ENCODE results near the gene THRAP3. TPM values are rescaled to one million over a fixed set of nuclear protein-coding genes. Genes with fewer than 3 reads are reported as not detected.

Gene THRAP3
- total and polyA plus RNA-seq, 8 donors = 22.2 to 97.9 (median 33.6) TPM

- H3K36me3 ChIP-seq = peaks cover 0 to 26% (median 18%) of the 10 kb centered on the region in 4 donors
- no peak for DNase-seq
- 24 to 37% (median 26%) methylated on average over 2 of the region's 2 CpGs for WGBS, 5 donors
- no peak overlapping the region for H3K4me3 ChIP-seq
- H3K27me3 ChIP-seq = no peaks in the 10 kb centered on the region
- peaks cover 11 to 80% (median 52%) of the 10 kb centered on the region in 4 donors for H3K4me1 ChIP-seq
- intact Hi-C loops (cut with DNase I; ENCODE audit: low total_unique reads) = no loop called here
- H3K9me3 ChIP-seq = no peaks in the 10 kb centered on the region
- H3K27ac ChIP-seq = peak overlapping the region in 1 of 5 donors; percentile 55
- no peak for TF ChIP-seq EP300 (IDR thresholded peaks at IDR 0.05)
- TF ChIP-seq, protein P1, sequence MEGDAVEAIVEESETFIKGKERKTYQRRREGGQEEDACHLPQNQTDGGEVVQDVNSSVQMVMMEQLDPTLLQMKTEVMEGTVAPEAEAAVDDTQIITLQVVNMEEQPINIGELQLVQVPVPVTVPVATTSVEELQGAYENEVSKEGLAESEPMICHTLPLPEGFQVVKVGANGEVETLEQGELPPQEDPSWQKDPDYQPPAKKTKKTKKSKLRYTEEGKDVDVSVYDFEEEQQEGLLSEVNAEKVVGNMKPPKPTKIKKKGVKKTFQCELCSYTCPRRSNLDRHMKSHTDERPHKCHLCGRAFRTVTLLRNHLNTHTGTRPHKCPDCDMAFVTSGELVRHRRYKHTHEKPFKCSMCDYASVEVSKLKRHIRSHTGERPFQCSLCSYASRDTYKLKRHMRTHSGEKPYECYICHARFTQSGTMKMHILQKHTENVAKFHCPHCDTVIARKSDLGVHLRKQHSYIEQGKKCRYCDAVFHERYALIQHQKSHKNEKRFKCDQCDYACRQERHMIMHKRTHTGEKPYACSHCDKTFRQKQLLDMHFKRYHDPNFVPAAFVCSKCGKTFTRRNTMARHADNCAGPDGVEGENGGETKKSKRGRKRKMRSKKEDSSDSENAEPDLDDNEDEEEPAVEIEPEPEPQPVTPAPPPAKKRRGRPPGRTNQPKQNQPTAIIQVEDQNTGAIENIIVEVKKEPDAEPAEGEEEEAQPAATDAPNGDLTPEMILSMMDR (IDR thresholded peaks at IDR 0.05) = no peak
- TF ChIP-seq POLR2A (IDR thresholded peaks at IDR 0.05) = no peak
- no peak for TF ChIP-seq POLR2AphosphoS5 (IDR thresholded peaks at IDR 0.05)
Observed at GRCh38 chr1:36279110-36279788, 55.0 kb downstream of the THRAP3 start.

DNA sequence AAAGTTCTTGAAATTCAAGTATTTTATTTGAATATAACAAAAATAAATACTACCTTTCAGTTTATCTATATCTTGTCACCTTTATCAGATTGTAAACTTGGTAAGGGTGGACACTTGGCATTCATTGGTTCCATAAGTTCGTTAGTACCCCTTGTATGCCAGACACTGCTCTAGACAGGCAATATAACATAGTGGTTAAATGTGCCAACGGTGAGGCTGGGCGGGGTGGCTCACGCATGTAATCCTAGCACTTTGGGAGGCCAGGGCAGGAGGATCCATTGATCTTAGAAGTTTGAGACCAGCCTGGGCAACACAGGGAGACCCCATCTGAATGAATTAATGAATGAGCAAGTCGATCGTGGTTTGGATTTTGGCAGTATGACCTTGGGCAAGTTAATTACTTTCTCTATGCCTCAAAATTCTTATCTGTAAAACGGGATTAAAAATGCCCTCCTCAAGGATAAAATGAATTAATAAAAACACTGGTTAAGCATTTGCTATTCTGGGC, 55.6 kb downstream of the THRAP3 start:
- H3K9me3 ChIP-seq = no peaks in the 10 kb centered on the region
- TF ChIP-seq POLR2AphosphoS5 (IDR thresholded peaks at IDR 0.05) = no peak
- TF ChIP-seq, protein P1 (IDR thresholded peaks at IDR 0.05) = no peak
- TF ChIP-seq POLR2A (IDR thresholded peaks at IDR 0.05) = no peak
- no peak for TF ChIP-seq EP300 (IDR thresholded peaks at IDR 0.05)
- no peak for DNase-seq
- intact Hi-C loops (cut with DNase I; ENCODE audit: low total_unique reads) = loop anchor here (10.0 kb wide), 1 partner anchor 55 kb away; the partner anchor contains the start of gene THRAP3
- H3K27ac ChIP-seq = peak overlapping the region in 1 of 5 donors; percentile 55
- H3K27me3 ChIP-seq = no peaks in the 10 kb centered on the region
- peaks cover 11 to 86% (median 55%) of the 10 kb centered on the region in 4 donors for H3K4me1 ChIP-seq
- H3K4me3 ChIP-seq = no peak overlapping the region
- 64 to 70% (median 67%) methylated on average over 7 of the region's 7 CpGs for WGBS, 5 donors
- H3K36me3 ChIP-seq = peaks cover 0 to 28% (median 22%) of the 10 kb centered on the region in 4 donors

GRCh38 chr1:36284061-36284460, 59.8 kb downstream of the THRAP3 start:
- WGBS, 5 donors = 22 to 47% (median 26%) methylated on average over 1 of the region's 1 CpG
- H3K4me1 ChIP-seq = peaks cover 11 to 70% (median 50%) of the 10 kb centered on the region in 4 donors
- no peak overlapping the region for H3K4me3 ChIP-seq
- intact Hi-C loops (cut with DNase I; ENCODE audit: low total_unique reads) = loop anchor here (10.0 kb wide), 1 partner anchor 59 kb away; the partner anchor contains the start of gene THRAP3
- no peaks in the 10 kb centered on the region for H3K9me3 ChIP-seq
- no peak for DNase-seq
- TF ChIP-seq POLR2AphosphoS5 (IDR thresholded peaks at IDR 0.05) (no peak), POLR2A (IDR thresholded peaks at IDR 0.05) (no peak), EP300 (IDR thresholded peaks at IDR 0.05) (no peak)
- TF ChIP-seq, protein P1 (IDR thresholded peaks at IDR 0.05) = no peak
- H3K27ac ChIP-seq = peak overlapping the region in 3 of 5 donors; percentile 11 to 42 (median 32)
- peaks cover 28 to 59% (median 53%) of the 10 kb centered on the region in 4 donors for H3K36me3 ChIP-seq
- no peaks in the 10 kb centered on the region for H3K27me3 ChIP-seq

DNA sequence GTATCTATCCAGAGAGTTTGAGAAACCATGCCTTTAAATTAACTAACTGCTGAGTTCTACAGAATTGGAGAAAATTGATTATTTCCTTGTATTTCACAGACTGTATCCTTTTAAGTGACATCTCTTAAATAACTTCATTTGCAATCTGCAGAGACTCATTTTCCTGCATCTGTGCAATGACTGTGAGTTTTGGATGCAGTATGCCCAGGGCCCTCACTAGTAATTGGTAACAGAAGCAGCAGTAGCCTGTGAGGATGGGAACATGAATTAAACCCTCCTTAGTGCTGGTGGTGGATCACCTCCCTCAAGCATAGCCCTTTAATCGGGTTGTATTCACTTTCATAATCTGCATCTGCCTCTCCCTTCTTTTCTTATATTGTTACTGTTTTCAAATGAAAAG, 60.3 kb downstream of the THRAP3 start:
- no peak overlapping the region for H3K4me3 ChIP-seq
- H3K4me1 ChIP-seq = peaks cover 7 to 65% (median 46%) of the 10 kb centered on the region in 4 donors
- intact Hi-C loops (cut with DNase I; ENCODE audit: low total_unique reads) = loop anchor here (10.0 kb wide), 1 partner anchor 60 kb away; the partner anchor contains the start of gene THRAP3
- H3K36me3 ChIP-seq = peaks cover 32 to 63% (median 57%) of the 10 kb centered on the region in 4 donors
- no peaks in the 10 kb centered on the region for H3K27me3 ChIP-seq
- TF ChIP-seq POLR2A (IDR thresholded peaks at IDR 0.05) = no peak
- TF ChIP-seq EP300 (IDR thresholded peaks at IDR 0.05) = no peak
- TF ChIP-seq, protein P1 (IDR thresholded peaks at IDR 0.05) = no peak
- TF ChIP-seq POLR2AphosphoS5 (IDR thresholded peaks at IDR 0.05) = no peak
- peak overlapping the region in 3 of 5 donors; percentile 11 to 57 (median 42) for H3K27ac ChIP-seq
- H3K9me3 ChIP-seq = no peaks in the 10 kb centered on the region
- 20 to 49% (median 41%) methylated on average over 1 of the region's 1 CpG for WGBS, 5 donors
- DNase-seq = no peak
